ENCODE measurements around the gene SMAP2. TPM values are rescaled to one million over a fixed set of nuclear protein-coding genes. Genes with fewer than 3 reads are reported as not detected.

The SMAP2 gene
- total RNA-seq, 1 experiment from 2014 or later: 8.2 TPM

GRCh38 chr1:40363721-40364120, 9.8 kb upstream of the SMAP2 start:
- no peak overlapping the region for H3T11ph ChIP-seq (ENCODE audit: low read length)
- no peaks in the 10 kb centered on the region for H3K23me2 ChIP-seq (ENCODE audit: insufficient read length, low read depth, low read length, poor library complexity, severe bottlenecking)
- H4K20me1 ChIP-seq (ENCODE audit: control insufficient read depth, insufficient read depth, insufficient read length): no peaks in the 10 kb centered on the region
- no peak overlapping the region for H2BK5ac ChIP-seq (ENCODE audit: insufficient read length, low read length)
- TF ChIP-seq, protein P1, sequence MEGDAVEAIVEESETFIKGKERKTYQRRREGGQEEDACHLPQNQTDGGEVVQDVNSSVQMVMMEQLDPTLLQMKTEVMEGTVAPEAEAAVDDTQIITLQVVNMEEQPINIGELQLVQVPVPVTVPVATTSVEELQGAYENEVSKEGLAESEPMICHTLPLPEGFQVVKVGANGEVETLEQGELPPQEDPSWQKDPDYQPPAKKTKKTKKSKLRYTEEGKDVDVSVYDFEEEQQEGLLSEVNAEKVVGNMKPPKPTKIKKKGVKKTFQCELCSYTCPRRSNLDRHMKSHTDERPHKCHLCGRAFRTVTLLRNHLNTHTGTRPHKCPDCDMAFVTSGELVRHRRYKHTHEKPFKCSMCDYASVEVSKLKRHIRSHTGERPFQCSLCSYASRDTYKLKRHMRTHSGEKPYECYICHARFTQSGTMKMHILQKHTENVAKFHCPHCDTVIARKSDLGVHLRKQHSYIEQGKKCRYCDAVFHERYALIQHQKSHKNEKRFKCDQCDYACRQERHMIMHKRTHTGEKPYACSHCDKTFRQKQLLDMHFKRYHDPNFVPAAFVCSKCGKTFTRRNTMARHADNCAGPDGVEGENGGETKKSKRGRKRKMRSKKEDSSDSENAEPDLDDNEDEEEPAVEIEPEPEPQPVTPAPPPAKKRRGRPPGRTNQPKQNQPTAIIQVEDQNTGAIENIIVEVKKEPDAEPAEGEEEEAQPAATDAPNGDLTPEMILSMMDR (conservative IDR thresholded peaks at IDR 0.05): peak; percentile 33; the same call in 2 of the 3 replicates
- no peak overlapping the region for H2AK5ac ChIP-seq (ENCODE audit: insufficient read length, low read length)
- H3K18ac ChIP-seq (ENCODE audit: insufficient read length, low read depth, low read length): no peak overlapping the region
- peaks cover 5 to 10% of the 10 kb centered on the region in 2 experiments for H3K4me1 Mint-ChIP-seq
- H3K4me3 Mint-ChIP-seq: no peak overlapping the region
- peak; percentile 53 for DNase-seq
- H3K27ac Mint-ChIP-seq: no peak overlapping the region
- no peaks in the 10 kb centered on the region for H3K9me3 ChIP-seq (ENCODE audit: control insufficient read depth, low read depth, low read length)
- H3K27me3 Mint-ChIP-seq (ENCODE audit: low read depth): peaks cover 11% of the 10 kb centered on the region
- no peak overlapping the region for H3K14ac ChIP-seq (ENCODE audit: insufficient read depth, low read length)
- no peak overlapping the region for H2BK15ac ChIP-seq (ENCODE audit: low read depth, low read length)
- H4K5ac ChIP-seq (ENCODE audit: insufficient read length, low read depth, low read length): no peak overlapping the region
- H3K4me2 ChIP-seq (ENCODE audit: insufficient read depth, insufficient read length, low read length): no peak overlapping the region
- H3K56ac ChIP-seq (ENCODE audit: insufficient read length, low read depth, low read length): no peak overlapping the region
- peaks cover 4 to 6% of the 10 kb centered on the region in 2 experiments; a peak in 4 of 5 replicates for H3K9me3 Mint-ChIP-seq
- H2BK20ac ChIP-seq (ENCODE audit: low read depth, low read length, poor library complexity, severe bottlenecking): no peak overlapping the region
- no peak overlapping the region for H2BK120ac ChIP-seq (ENCODE audit: low read depth, low read length, poor library complexity, severe bottlenecking)
- no peak overlapping the region for H3K4ac ChIP-seq (ENCODE audit: low read depth, low read length)
- H4K91ac ChIP-seq (ENCODE audit: insufficient read length, low read depth, low read length): no peak overlapping the region
- H3K79me2 ChIP-seq (ENCODE audit: insufficient read depth, low read length): no peaks in the 10 kb centered on the region
- no CpG with 5 or more reads among the region's 2 CpGs for WGBS (ENCODE audit: extremely low coverage, insufficient read length, low lambda C conversion rate)
- H3K27me3 ChIP-seq (ENCODE audit: insufficient read depth, low read length): no peaks in the 10 kb centered on the region
- no peak overlapping the region for H3K9ac ChIP-seq (ENCODE audit: extremely low read depth, insufficient read length, low read length)
- H3K27ac ChIP-seq (ENCODE audit: insufficient read length, low read depth, low read length): no peak overlapping the region
- H4K8ac ChIP-seq (replicated peaks; ENCODE audit: insufficient read length, low read depth, low read length): no peak overlapping the region
- no peaks in the 10 kb centered on the region for H3K36me3 Mint-ChIP-seq (ENCODE audit: insufficient read depth in 1 of 3, low read depth in 3 of 3)
- H3K23ac ChIP-seq (ENCODE audit: insufficient read length, low read depth, low read length): no peak overlapping the region
- no peaks in the 10 kb centered on the region for H3K79me1 ChIP-seq (ENCODE audit: insufficient read depth, low read depth, low read length, poor library complexity, severe bottlenecking)
- H3K4me1 ChIP-seq (ENCODE audit: insufficient read depth, low read length): no peaks in the 10 kb centered on the region
- no peak overlapping the region for H2BK12ac ChIP-seq (ENCODE audit: insufficient read length, low read depth, low read length)
- no peak overlapping the region for H2AFZ ChIP-seq (ENCODE audit: low read length)

Data from H9 (cell line).